HL-60 (cell line): ENCODE data around the gene HOXD11.

Experiments
- DNase-seq, 2 experiments: peaks; one replicate each; pipeline ENCODE4 v3.0.0-alpha.2; 2010 to 2020; ENCODE audit warnings: low read depth in 1 of 2, low spot score in 1 of 2
- H3K27ac ChIP-seq: fragments of 250-450 bp; sonication (Bioruptor Pico); replicated peaks from 2 replicates; pipeline ENCODE4 v1.5.1; 2020; ENCODE audit warnings: mild to moderate bottlenecking, moderate library complexity
- H3K27me3 ChIP-seq: fragments of 250-450 bp; sonication (Bioruptor Pico); 2 replicates; pipeline ENCODE4 v1.5.1; 2021; ENCODE audit warnings: mild to moderate bottlenecking, moderate library complexity; ENCODE audit not compliant: insufficient read depth, poor library complexity, severe bottlenecking
- H3K4me3 ChIP-seq: replicated peaks from 2 replicates; pipeline ENCODE4 v1.5.1; 2011; ENCODE audit warnings: mild to moderate bottlenecking, control low read depth, low read length; ENCODE audit not compliant: insufficient read depth
- CTCF ChIP-seq: IDR thresholded peaks from one replicate; pipeline ENCODE4 v1.5.1; 2011; ENCODE audit warnings: low read length, control low read depth, inconsistent platforms; ENCODE audit not compliant: insufficient read depth
- GABPA ChIP-seq: IDR thresholded peaks from 2 replicates; pipeline ENCODE4 v1.6.1; 2012; ENCODE audit warnings: low read depth
- POLR2AphosphoS5 ChIP-seq: IDR thresholded peaks from 2 replicates; pipeline ENCODE4 v1.6.1; 2012; ENCODE audit warnings: low read depth
- REST ChIP-seq: IDR thresholded peaks from 2 replicates; pipeline ENCODE4 v1.6.1; 2012; ENCODE audit warnings: low read depth; ENCODE audit not compliant: insufficient replicate concordance
- SPI1 ChIP-seq: IDR thresholded peaks from 2 replicates; pipeline ENCODE4 v1.6.1; 2012; ENCODE audit warnings: low read depth, mild to moderate bottlenecking, borderline replicate concordance

Gene HOXD11

GRCh38 chr2:176132205-176133171 lies 25.4 kb downstream of the HOXD11 start:
- no peak overlapping the region for H3K4me3 ChIP-seq
- no peak for TF ChIP-seq POLR2AphosphoS5
- no peak for TF ChIP-seq CTCF
- TF ChIP-seq GABPA, result no peak
- no peak for TF ChIP-seq REST
- TF ChIP-seq SPI1, result no peak
- H3K27me3 ChIP-seq, result peaks cover 83% of the 10 kb centered on the region
- no peak for DNase-seq
- no peak overlapping the region for H3K27ac ChIP-seq

- TF ChIP-seq CTCF, result no peak
- no peak for TF ChIP-seq SPI1
- DNase-seq, result no peak
- peaks cover 84% of the 10 kb centered on the region for H3K27me3 ChIP-seq
These were observed 26.3 kb downstream of the HOXD11 start for GRCh38 chr2:176133389-176133788.

GRCh38 chr2:176134035-176134434 lies 27.0 kb downstream of the HOXD11 start:
- no peak overlapping the region for H3K27ac ChIP-seq
- no peak for DNase-seq
- peaks cover 84% of the 10 kb centered on the region for H3K27me3 ChIP-seq
- H3K4me3 ChIP-seq, result no peak overlapping the region
- no peak for TF ChIP-seq REST

More at GRCh38 chr2:176133389-176133788, 26.3 kb downstream of the HOXD11 start:
- Histone ChIP-seq H3K4me3 (no peak overlapping the region), H3K27ac (no peak overlapping the region)

- no peak for TF ChIP-seq POLR2AphosphoS5
- no peak for TF ChIP-seq CTCF
- TF ChIP-seq GABPA, result no peak
- TF ChIP-seq REST, result no peak
- TF ChIP-seq SPI1, result no peak
These were observed 28.0 kb downstream of the HOXD11 start for GRCh38 chr2:176135035-176135440.

More at GRCh38 chr2:176135035-176135440, 28.0 kb downstream of the HOXD11 start:
- DNase-seq, result no peak
- no peak overlapping the region for H3K4me3 ChIP-seq
- peaks cover 88% of the 10 kb centered on the region for H3K27me3 ChIP-seq
- H3K27ac ChIP-seq, result no peak overlapping the region
